ENCODE results near the gene TRIM65.
"Not testable (repeated sequence)": the region's sequence is repeated elsewhere in the genome, so short reads cannot be mapped to it uniquely, and the experiment has no call there.

Gene TRIM65

DNA sequence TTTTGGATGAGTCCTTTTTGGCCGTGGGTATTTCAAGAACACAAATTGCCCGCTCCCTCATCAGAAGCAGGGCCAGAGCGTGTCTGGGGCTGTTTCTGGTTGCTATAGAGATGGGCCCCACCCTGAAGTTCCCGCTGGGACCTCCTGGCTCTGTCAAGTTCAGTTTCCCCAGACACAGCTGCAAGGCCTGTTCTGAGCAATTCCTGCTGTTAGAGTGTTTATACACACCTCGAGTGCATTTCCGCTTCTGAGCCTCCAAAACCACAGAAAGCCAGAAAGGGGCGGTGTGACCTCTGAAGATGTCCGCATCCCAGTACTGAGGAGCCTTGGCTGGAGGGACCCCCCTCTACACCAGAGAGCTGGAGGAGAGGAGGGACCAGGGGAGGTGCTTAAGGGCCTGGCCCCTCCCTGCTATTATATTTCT is 32.3 kb downstream of the TRIM65 start:
- Mint-ChIP-seq H3K27me3 (no peaks in the 10 kb centered on the region), H3K9me3 (ENCODE audit: low read depth) (no peaks in the 10 kb centered on the region), H3K27ac (no peak overlapping the region), H3K4me3 (no peak overlapping the region), H3K36me3 (no peaks in the 10 kb centered on the region), H3K4me1 (ENCODE audit: low read depth) (peaks cover 15% of the 10 kb centered on the region)

DNA sequence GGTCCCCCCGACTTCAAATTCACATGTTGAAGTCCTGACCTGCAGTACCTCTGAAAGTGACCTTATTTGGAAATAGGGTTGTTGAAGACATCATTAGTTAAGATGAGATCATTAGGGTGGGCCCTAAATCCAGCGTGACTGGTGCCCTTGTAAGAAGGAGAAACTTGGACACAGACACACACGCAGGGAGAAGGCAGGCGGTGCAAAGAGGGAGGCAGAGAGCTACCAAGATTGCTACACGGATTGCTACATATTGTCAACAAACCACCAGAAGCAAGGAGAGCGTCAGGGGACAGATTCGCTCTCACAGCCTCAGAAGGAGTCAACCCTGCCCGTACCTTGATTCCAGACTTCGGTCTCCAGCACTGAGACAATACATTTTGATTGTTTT is 34.8 kb downstream of the TRIM65 start:
- no peaks in the 10 kb centered on the region for H3K9me3 Mint-ChIP-seq (ENCODE audit: low read depth)
- no peaks in the 10 kb centered on the region for H3K36me3 Mint-ChIP-seq
- no peak overlapping the region for H3K27ac Mint-ChIP-seq
- H3K4me1 Mint-ChIP-seq (ENCODE audit: low read depth), result peaks cover 24% of the 10 kb centered on the region
- no peak overlapping the region for H3K4me3 Mint-ChIP-seq
- no peaks in the 10 kb centered on the region for H3K27me3 Mint-ChIP-seq

DNA sequence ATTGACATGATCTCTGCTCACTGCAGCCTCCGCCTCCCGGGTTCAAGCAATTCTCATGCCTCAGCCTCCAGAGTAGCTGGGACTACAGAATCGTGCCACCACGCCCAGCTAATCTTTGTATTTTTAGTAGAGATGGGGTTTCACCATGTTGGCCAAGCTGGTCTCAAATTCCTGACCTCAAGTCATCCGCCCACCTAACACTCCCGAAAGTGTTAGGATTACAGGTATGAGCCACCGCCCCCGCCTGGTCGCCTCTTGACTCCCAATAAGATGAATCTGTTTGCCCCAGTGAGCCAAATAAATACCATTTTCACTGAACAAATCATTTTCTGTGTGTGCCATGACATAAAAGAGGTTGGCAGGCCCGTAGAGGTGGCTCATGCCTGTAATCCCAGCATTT is 37.4 kb downstream of the TRIM65 start:
- not testable (repeated sequence) for H3K36me3 Mint-ChIP-seq, H3K4me3 Mint-ChIP-seq

DNA sequence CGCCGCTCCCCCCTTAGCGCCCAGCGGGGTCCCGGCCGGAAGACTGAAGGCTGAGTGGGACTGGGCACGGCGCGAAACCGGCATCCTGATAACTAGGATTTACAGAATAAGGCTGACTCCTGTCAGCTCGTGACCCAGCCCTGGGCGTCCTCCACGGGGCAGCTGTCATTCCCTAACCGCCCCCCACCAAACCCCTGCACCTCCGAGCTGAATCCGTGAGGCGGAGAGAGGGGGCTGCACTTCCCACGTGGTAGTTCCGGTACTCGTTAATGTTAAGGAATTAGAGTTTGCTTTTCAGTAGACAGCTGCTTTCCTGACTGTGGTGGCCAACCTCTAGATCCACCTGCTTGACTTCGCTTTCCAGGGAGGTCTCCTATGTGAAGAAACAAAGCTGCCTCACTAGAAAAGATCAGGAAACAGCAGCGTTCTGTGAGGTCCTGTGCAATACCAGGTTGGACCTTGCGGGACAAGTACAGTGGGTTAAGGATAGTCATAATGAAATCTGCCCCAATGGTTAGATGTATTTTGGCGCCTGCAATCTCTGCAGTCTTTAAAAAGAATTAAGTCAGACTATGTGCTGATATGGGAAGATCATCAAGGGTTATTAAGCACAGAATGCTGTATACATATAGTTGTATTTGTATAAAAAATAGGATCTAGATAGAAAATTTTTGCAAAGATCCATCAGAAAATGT is 40.5 kb downstream of the TRIM65 start:
- H3K4me1 Mint-ChIP-seq (ENCODE audit: low read depth), result peaks cover 35% of the 10 kb centered on the region
- no peak overlapping the region for H3K4me3 Mint-ChIP-seq
- no peaks in the 10 kb centered on the region for H3K27me3 Mint-ChIP-seq
- H3K36me3 Mint-ChIP-seq, result no peaks in the 10 kb centered on the region
- H3K27ac Mint-ChIP-seq, result peak overlapping the region; percentile 89
- H3K9me3 Mint-ChIP-seq (ENCODE audit: low read depth), result no peaks in the 10 kb centered on the region

More for the DNA sequence above, 37.4 kb downstream of the TRIM65 start:
- not testable (repeated sequence) for H3K27ac Mint-ChIP-seq; H3K27me3 Mint-ChIP-seq; H3K9me3 Mint-ChIP-seq (ENCODE audit: low read depth)
- H3K4me1 Mint-ChIP-seq (ENCODE audit: low read depth), result peaks cover 24% of the 10 kb centered on the region

DNA sequence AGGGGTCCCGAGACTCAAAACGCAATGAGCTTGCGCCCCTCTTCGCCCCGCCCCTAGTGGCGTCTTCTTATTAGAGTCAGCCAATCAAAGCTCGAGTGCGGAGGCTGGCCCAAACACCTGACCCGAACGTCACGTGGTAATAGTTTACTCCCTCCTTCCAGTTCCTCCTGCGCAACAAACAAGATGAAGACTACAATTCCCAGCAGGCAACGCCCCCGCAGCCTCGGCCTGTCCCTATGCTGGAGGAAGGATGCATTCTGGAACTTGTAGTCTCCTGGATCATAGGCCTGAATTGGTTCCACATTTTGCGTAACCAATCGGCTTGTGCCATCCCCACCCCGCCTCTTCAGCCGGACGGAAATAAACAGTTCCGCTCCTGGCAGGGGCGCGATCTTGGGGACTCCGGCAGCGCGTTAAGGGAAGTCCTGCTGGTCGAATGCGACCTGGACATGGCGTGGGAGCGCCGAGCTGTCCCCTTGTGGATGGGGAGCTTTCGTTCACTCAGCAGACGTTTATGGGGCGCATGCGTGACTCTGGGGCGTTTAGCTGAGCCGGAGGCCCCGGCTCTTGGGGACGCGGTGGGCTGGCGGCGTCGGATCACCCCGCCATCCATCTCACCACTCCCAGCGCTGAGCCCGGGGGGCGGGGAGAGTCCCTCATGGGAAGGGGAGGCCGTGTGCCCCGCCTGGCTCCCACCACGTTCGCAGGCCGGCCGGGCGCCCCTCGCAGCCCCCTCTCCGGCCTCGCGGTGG is 41.3 kb downstream of the TRIM65 start, which contains the start of gene WBP2:
Gene WBP2, minus strand, starts transcription at position 26 of the 752 bp plus-strand sequence. CDS start 38 bp downstream, outside the sequence.
- H3K27ac Mint-ChIP-seq, result peak within 1 kb of the TSS; percentile 89
- H3K27me3 Mint-ChIP-seq, result no peaks in the 10 kb centered on the region
- H3K9me3 Mint-ChIP-seq (ENCODE audit: low read depth), result no peaks in the 10 kb centered on the region

DNA sequence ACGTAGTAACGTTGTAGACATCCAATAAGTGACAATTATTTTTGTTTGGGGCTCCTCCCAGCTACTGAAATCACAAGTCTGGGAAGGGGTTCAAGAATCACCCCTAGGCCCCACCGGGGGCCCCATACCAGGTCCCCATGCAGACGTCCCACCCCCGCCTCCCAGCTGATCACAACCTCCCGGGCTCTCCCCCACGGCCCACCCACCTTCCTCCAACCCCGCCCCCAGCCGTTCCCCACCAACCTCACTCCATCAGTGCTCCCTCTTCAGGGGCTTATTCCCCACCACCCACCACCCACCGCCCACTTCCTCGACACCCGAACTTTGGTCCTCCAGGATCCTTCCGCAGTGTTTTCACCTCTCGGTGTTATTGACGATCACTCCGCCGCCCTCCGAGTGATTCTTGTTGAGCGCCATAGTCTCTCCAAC is 41.9 kb downstream of the TRIM65 start:
- Mint-ChIP-seq H3K4me3 (no peak overlapping the region), H3K4me1 (ENCODE audit: low read depth) (peaks cover 35% of the 10 kb centered on the region), H3K27ac (no peak overlapping the region), H3K27me3 (no peaks in the 10 kb centered on the region), H3K9me3 (ENCODE audit: low read depth) (no peaks in the 10 kb centered on the region), H3K36me3 (no peaks in the 10 kb centered on the region)

More for the DNA sequence above, 41.3 kb downstream of the TRIM65 start, which contains the start of gene WBP2:
- no peaks in the 10 kb centered on the region for H3K36me3 Mint-ChIP-seq
- H3K4me3 Mint-ChIP-seq, result no peak within 1 kb of the TSS
- peaks cover 35% of the 10 kb centered on the region for H3K4me1 Mint-ChIP-seq (ENCODE audit: low read depth)

DNA sequence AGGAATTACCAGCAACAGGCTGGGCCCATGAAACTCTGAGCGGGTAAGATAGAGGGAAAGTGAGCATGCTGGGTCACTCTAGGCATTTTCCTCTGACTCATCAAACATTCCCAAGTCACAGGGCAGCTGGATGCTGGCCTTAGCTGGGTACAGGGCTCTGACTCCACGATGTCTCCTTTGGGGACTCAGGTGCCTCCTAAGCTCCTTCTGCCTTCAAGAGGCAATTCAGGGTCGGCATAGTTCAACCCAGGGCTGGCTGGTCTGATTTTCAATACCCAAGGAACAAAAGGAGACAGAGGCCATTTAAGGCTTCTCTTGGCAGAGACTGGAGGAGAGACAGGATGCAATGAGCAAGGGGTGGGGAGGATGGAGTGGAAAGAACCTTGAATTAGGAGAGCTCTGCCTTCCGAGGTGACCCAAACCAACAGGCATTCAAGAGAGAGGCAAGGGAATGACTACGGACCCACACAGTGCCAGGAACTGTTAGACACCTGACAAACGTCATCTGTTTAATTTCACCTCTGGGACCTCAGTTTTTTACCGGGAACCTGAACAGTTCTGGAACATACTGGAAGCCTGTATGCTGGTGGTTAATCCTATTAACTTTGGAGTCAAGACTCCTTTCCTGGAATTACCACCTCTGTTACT is 42.5 kb downstream of the TRIM65 start:
- Mint-ChIP-seq H3K27ac (no peak overlapping the region), H3K9me3 (ENCODE audit: low read depth) (no peaks in the 10 kb centered on the region), H3K27me3 (no peaks in the 10 kb centered on the region), H3K36me3 (no peaks in the 10 kb centered on the region), H3K4me3 (no peak overlapping the region), H3K4me1 (ENCODE audit: low read depth) (peaks cover 35% of the 10 kb centered on the region)

DNA sequence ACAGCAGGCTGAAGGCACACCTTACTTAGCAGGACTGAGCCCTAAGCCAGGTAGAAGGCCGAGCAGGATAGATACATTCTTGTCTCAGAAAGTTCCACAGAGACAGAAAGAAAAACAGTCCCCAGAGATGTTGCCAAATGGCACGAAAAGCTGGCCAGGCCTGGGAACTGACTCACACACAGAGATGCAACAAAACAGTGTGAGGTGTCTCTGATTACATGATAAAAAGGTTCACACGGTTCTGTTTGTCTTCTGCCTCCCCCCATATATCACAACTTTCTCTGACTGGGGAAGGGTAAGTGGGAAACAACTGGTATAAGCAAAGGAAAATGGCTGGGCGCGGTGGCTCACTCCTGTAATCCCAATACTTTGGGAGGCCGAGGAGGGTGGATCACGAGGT is 43.3 kb downstream of the TRIM65 start:
- Mint-ChIP-seq H3K27ac (peak overlapping the region; percentile 22), H3K27me3 (no peaks in the 10 kb centered on the region), H3K4me1 (ENCODE audit: low read depth) (peaks cover 33% of the 10 kb centered on the region), H3K9me3 (ENCODE audit: low read depth) (no peaks in the 10 kb centered on the region), H3K36me3 (no peaks in the 10 kb centered on the region), H3K4me3 (no peak overlapping the region)

DNA sequence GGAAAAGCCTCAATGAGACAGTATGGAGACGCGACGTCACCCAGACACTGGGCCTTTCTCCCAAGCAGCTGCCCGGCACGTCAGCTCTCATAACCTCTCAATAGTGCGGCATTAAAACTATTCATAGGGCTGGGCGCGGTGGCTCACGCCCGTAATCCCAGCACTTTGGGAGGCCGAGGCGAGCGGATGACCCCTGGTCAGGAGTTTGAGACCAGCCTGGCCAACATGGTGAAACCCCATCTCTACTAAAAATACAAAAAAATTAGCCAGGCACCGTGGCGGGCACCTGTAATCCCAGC is 45.1 kb downstream of the TRIM65 start:
- Mint-ChIP-seq H3K4me1 (ENCODE audit: low read depth) (peaks cover 32% of the 10 kb centered on the region), H3K27ac (peak overlapping the region; percentile 70)
- H3K27me3 Mint-ChIP-seq; H3K4me3 Mint-ChIP-seq; H3K9me3 Mint-ChIP-seq (ENCODE audit: low read depth); H3K36me3 Mint-ChIP-seq: not testable (repeated sequence)

DNA sequence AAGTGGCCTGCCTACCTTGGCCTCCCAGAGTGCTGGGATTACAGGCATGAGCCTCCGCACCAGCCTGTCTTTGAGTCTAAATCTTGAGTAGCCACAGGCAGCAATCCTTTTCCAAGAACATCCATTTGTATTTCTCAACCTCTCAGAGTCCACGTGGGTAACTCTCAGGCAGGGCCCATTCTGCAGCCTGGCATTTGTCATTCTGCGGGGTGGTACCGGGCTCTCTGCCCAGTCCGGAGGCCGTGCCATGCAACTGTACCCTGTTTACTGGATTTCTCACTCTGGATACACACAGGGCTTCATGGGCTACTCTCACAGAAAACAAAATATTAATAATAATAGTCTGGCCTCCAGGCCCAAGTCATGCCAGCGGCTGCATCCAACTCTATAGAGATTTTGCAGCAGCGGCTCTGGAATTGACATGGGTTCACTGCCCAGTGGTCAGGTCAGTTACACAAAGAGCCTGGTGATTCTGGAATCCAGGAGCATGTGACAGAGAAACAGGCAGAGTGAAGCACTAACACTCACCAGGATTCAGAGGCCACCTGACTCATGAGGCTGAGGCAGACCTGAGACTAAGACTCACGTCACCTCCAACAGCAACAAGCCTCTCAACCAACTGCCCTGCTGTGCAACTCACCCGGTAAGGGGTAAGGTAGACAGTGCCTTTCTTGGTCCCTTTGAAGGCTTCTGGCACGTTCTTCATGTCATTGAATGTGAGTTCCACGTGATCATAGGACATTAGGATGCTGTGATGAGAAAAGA is 45.6 kb downstream of the TRIM65 start:
- peaks cover 27% of the 10 kb centered on the region for H3K4me1 Mint-ChIP-seq (ENCODE audit: low read depth)
- H3K4me3 Mint-ChIP-seq, result no peak overlapping the region
- H3K27ac Mint-ChIP-seq, result peak overlapping the region; percentile 70

DNA sequence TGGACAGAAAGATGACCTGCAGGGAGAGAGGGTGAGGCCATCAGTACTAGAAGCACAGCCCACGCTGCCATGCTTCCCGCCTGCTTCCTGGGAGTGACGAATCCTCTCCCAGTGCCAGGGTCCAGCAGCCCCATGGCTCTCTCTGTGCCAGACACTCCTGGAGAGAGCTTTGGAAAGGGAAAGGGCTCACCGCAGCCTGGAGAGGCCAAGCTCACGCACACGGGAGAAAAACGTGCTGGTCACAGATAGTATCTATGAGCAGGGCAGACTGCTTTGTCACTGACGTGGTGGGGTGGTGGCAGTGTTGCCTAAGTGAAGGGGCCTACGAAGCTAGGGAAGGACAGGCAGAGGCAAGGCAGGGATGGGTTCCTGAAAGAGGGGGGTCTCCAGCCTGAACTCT is 47.0 kb downstream of the TRIM65 start:
- Mint-ChIP-seq H3K27me3 (no peaks in the 10 kb centered on the region), H3K27ac (no peak overlapping the region), H3K4me3 (no peak overlapping the region), H3K9me3 (ENCODE audit: low read depth) (no peaks in the 10 kb centered on the region), H3K4me1 (ENCODE audit: low read depth) (peaks cover 35% of the 10 kb centered on the region), H3K36me3 (no peaks in the 10 kb centered on the region)

More for the DNA sequence above, 45.6 kb downstream of the TRIM65 start:
- Mint-ChIP-seq H3K9me3 (ENCODE audit: low read depth) (no peaks in the 10 kb centered on the region), H3K27me3 (no peaks in the 10 kb centered on the region), H3K36me3 (no peaks in the 10 kb centered on the region)

DNA sequence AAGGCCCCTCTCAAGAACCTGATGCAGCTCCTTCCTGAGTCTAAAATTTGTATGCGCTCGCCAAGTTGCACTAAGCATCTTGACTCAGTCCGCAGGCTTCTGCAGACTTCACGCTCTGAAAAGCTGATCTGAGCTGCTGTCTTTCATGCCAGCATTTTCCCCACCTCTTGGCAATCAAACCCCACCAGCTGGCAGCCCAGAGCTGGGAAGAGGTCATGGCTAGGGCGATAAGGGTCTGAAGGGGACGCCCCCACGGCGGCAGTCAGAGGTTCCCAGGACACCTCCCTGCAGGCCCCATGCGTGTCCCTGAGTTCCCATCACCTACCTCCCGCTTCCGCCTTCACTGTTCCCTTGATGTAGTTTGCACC is 47.5 kb downstream of the TRIM65 start:
- H3K27ac Mint-ChIP-seq, result no peak overlapping the region
- no peaks in the 10 kb centered on the region for H3K27me3 Mint-ChIP-seq
- no peak overlapping the region for H3K4me3 Mint-ChIP-seq
- no peaks in the 10 kb centered on the region for H3K9me3 Mint-ChIP-seq (ENCODE audit: low read depth)
- H3K36me3 Mint-ChIP-seq, result no peaks in the 10 kb centered on the region
- peaks cover 30% of the 10 kb centered on the region for H3K4me1 Mint-ChIP-seq (ENCODE audit: low read depth)

DNA sequence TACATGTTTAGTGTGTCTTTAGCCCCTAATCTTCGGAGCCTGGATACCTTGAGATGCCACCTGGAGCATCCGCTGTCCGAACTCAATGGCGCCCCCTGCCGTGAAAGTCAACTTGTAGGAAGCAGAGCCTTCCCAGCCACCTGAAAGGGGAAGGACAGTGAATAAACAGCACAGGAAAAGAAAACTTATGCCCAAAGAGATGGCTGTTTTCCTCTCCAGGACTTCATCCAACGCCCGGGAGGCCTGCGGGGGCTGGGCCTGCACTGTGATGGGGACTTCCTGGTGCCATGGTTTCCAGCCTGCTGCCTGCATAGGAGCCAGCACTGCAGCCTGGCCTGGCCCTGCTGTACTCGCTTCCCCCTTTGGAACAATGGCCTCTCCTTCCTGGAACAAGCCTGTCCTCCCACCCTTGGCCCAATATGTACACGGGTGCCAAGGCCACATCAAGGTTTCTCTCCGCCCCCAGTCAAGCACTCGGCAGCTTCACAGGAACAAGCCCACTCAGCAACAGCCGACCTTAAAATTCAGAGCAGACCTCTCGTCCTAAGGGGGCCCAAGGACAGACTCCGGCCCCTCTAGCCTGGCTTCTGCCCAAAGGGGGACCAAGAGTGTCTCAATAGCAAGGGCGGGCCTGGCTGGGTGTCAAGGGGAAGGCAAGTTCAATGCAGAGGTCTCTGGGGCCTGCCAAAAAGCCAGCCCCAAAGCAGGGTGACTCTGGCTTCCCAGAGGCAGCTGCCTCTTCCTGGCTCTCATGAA is 48.0 kb downstream of the TRIM65 start:
- H3K9me3 Mint-ChIP-seq (ENCODE audit: low read depth), result no peaks in the 10 kb centered on the region
- H3K27me3 Mint-ChIP-seq, result no peaks in the 10 kb centered on the region
- H3K4me3 Mint-ChIP-seq, result no peak overlapping the region
- H3K4me1 Mint-ChIP-seq (ENCODE audit: low read depth), result peaks cover 30% of the 10 kb centered on the region
- no peaks in the 10 kb centered on the region for H3K36me3 Mint-ChIP-seq
- H3K27ac Mint-ChIP-seq, result no peak overlapping the region
